ENCODE data around the gene FOXA1.

DNA sequence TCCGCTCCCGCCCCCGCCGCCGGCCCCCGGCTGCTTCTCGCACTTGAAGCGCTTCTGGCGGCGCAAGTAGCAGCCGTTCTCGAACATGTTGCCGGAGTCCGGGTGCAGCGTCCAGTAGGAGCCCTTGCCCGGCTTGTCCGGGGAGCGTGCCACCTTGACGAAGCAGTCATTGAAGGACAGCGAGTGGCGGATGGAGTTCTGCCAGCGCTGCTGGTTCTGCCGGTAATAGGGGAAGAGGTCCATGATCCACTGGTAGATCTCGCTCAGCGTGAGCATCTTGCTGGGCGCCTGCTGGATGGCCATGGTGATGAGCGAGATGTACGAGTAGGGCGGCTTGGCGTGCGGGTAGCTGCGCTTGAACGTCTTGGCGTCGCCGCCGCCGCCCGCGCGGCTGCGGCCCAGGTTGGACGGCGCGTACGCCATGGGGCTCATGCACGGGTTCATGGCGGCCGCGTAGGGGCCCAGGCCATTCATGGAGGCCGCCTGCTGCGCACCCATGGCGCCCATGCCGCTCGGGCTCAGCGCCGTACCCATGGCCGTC lies 3.0 kb downstream of the FOXA1 start:
- TF ChIP-seq, protein P1, sequence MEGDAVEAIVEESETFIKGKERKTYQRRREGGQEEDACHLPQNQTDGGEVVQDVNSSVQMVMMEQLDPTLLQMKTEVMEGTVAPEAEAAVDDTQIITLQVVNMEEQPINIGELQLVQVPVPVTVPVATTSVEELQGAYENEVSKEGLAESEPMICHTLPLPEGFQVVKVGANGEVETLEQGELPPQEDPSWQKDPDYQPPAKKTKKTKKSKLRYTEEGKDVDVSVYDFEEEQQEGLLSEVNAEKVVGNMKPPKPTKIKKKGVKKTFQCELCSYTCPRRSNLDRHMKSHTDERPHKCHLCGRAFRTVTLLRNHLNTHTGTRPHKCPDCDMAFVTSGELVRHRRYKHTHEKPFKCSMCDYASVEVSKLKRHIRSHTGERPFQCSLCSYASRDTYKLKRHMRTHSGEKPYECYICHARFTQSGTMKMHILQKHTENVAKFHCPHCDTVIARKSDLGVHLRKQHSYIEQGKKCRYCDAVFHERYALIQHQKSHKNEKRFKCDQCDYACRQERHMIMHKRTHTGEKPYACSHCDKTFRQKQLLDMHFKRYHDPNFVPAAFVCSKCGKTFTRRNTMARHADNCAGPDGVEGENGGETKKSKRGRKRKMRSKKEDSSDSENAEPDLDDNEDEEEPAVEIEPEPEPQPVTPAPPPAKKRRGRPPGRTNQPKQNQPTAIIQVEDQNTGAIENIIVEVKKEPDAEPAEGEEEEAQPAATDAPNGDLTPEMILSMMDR (IDR thresholded peaks at IDR 0.05) = no peak
- no peak for TF ChIP-seq POLR2AphosphoS5 (IDR thresholded peaks at IDR 0.05)
